ENCODE results near the gene TRAPPC12. TPM values are rescaled to one million over a fixed set of nuclear protein-coding genes. Genes with fewer than 3 reads are reported as not detected.

Gene TRAPPC12
- total RNA-seq, 1 donor from 2014 or later, result 55.1 TPM

- TF ChIP-seq CTCF (conservative IDR thresholded peaks at IDR 0.05; ENCODE audit: low read depth, low read length), result no peak
- H3K4me3 ChIP-seq (ENCODE audit: low read depth, low read length), result no peak overlapping the region
- no peak for DNase-seq (ENCODE audit: low read depth)
Measured at GRCh38 chr2:3470856-3471737, 91.6 kb downstream of the TRAPPC12 start.

GRCh38 chr2:3472296-3472695 lies 92.8 kb downstream of the TRAPPC12 start:
- H3K4me3 ChIP-seq (ENCODE audit: low read depth, low read length), result no peak overlapping the region
- TF ChIP-seq CTCF (conservative IDR thresholded peaks at IDR 0.05; ENCODE audit: low read depth, low read length), result no peak
- no peak for DNase-seq (ENCODE audit: low read depth)

GRCh38 chr2:3472966-3473365 lies 93.5 kb downstream of the TRAPPC12 start:
- no peak overlapping the region for H3K4me3 ChIP-seq (ENCODE audit: low read depth, low read length)
- no peak for TF ChIP-seq CTCF (conservative IDR thresholded peaks at IDR 0.05; ENCODE audit: low read depth, low read length)
- DNase-seq (ENCODE audit: low read depth), result no peak

GRCh38 chr2:3475771-3476170 lies 96.3 kb downstream of the TRAPPC12 start:
- no peak for TF ChIP-seq CTCF (conservative IDR thresholded peaks at IDR 0.05; ENCODE audit: low read depth, low read length)
- DNase-seq (ENCODE audit: low read depth), result no peak

GRCh38 chr2:3476321-3476984 lies 97.0 kb downstream of the TRAPPC12 start:
- no peak for DNase-seq (ENCODE audit: low read depth)
- TF ChIP-seq CTCF (conservative IDR thresholded peaks at IDR 0.05; ENCODE audit: low read depth, low read length), result no peak

More at GRCh38 chr2:3475771-3476170, 96.3 kb downstream of the TRAPPC12 start:
- H3K4me3 ChIP-seq (ENCODE audit: low read depth, low read length), result no peak overlapping the region

GRCh38 chr2:3476985-3477327 lies 97.5 kb downstream of the TRAPPC12 start:
- TF ChIP-seq CTCF (conservative IDR thresholded peaks at IDR 0.05; ENCODE audit: low read depth, low read length), result no peak

More at GRCh38 chr2:3476321-3476984, 97.0 kb downstream of the TRAPPC12 start:
- H3K4me3 ChIP-seq (ENCODE audit: low read depth, low read length), result no peak overlapping the region

More at GRCh38 chr2:3476985-3477327, 97.5 kb downstream of the TRAPPC12 start:
- no peak for DNase-seq (ENCODE audit: low read depth)
- no peak overlapping the region for H3K4me3 ChIP-seq (ENCODE audit: low read depth, low read length)

Data from epithelial cell of proximal tubule (primary cell).